Activated T-cell treated with anti-CD3 and anti-CD28 coated beads, Interleukin-2, amount 50 U/mL, for 72 hours (primary cell): ENCODE measurements around the gene EPS15. TPM values are rescaled to one million over a fixed set of nuclear protein-coding genes. Genes with fewer than 3 reads are reported as not detected.
"Not testable (repeated sequence)": the region's sequence is repeated elsewhere in the genome, so short reads cannot be mapped to it uniquely, and the experiment has no call there.

Experiments used
- ATAC-seq, 2 donors: fragments of 150-1000 bp; cut with Tn5 transposase; replicated peaks in 1 of 2; 2 replicates each; pipeline ENCODE4 v1.10.0; 2021; ENCODE audit warnings: moderate library complexity in 2 of 2, mild to moderate bottlenecking in 1 of 2
- DNase-seq, 2 donors: peaks; one replicate each; pipeline ENCODE4 v3.0.0; 2021 to 2022; ENCODE audit warnings: mixed read lengths in 1 of 2
- H3K27ac Mint-ChIP-seq: one replicate; pipeline ENCODE4 v1.8.0; 2022; ENCODE audit warnings: mild to moderate bottlenecking, moderate library complexity, mixed read lengths
- H3K27me3 Mint-ChIP-seq: one replicate; pipeline ENCODE4 v1.8.0; 2022; ENCODE audit warnings: low read depth, mixed read lengths
- H3K36me3 Mint-ChIP-seq, 2 donors: one replicate each; pipeline ENCODE4 v1.8.0; 2022; ENCODE audit warnings: mixed read lengths in 2 of 2, mild to moderate bottlenecking in 1 of 2; ENCODE audit not compliant: insufficient read depth in 2 of 2
- H3K4me1 Mint-ChIP-seq: one replicate; pipeline ENCODE4 v1.8.0; 2022; ENCODE audit warnings: low read depth, mixed read lengths
- H3K4me3 Mint-ChIP-seq, 2 donors: one replicate each; pipeline ENCODE4 v1.8.0; 2022; ENCODE audit warnings: mild to moderate bottlenecking in 2 of 2, mixed read lengths in 2 of 2, moderate library complexity in 2 of 2
- H3K9me3 Mint-ChIP-seq, 2 donors: one replicate each; pipeline ENCODE4 v1.8.0; 2022; ENCODE audit warnings: mixed read lengths in 2 of 2
- total RNA-seq, 2 donors: library from RNA; stranded (reverse); gene quantifications; one replicate each; pipeline ENCODE4 v1.2.3, GENCODE V29; 2022

The EPS15 gene
- total RNA-seq, 2 donors from 2014 or later, result 78.0 to 84.0 TPM

GRCh38 chr1:51469518-51469917, 49.5 kb downstream of the EPS15 start:
- Mint-ChIP-seq H3K4me3 (no peak overlapping the region), H3K27me3 (no peaks in the 10 kb centered on the region), H3K36me3 (peaks cover 0 to 7% of the 10 kb centered on the region in 2 donors), H3K9me3 (no peaks in the 10 kb centered on the region), H3K27ac (no peak overlapping the region), H3K4me1 (peaks cover 10% of the 10 kb centered on the region)
- no peak for DNase-seq
- no peak for ATAC-seq

DNA sequence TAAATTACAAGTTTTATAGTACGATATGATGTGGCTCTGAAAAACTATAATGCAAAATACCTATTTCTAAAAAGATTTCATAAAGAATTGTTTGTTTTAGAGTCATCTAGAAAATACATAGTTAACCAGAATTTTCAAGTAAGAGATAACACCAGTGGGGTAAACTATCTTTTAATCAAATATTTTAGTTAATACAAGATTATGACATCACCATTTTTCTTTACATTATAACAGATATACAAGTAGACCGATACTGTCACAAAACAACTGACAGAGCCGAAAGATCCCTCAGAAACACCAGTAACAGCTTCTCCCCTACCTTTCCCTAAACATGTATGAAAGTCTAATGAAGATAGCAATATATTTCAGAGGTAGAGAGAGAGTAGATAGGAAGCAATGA, 54.2 kb downstream of the EPS15 start:
- no peak overlapping the region for H3K27ac Mint-ChIP-seq
- H3K9me3 Mint-ChIP-seq, result no peaks in the 10 kb centered on the region
- no peaks in the 10 kb centered on the region for H3K27me3 Mint-ChIP-seq
- H3K36me3 Mint-ChIP-seq, result peaks cover 3 to 10% of the 10 kb centered on the region in 2 donors
- DNase-seq (no peak), ATAC-seq (no peak)
- peaks cover 8% of the 10 kb centered on the region for H3K4me1 Mint-ChIP-seq
- no peak overlapping the region for H3K4me3 Mint-ChIP-seq

- Mint-ChIP-seq H3K27me3 (no peaks in the 10 kb centered on the region), H3K4me3 (no peak overlapping the region), H3K27ac (no peak overlapping the region), H3K36me3 (peaks cover 3 to 11% of the 10 kb centered on the region in 2 donors), H3K9me3 (no peaks in the 10 kb centered on the region), H3K4me1 (peaks cover 5% of the 10 kb centered on the region)
- DNase-seq (no peak), ATAC-seq (no peak)
Measured at GRCh38 chr1:51463561-51463960, 55.5 kb downstream of the EPS15 start.

GRCh38 chr1:51462289-51462688, 56.8 kb downstream of the EPS15 start:
- Mint-ChIP-seq H3K27ac (peak overlapping the region; percentile 60), H3K36me3 (peaks cover 5 to 11% of the 10 kb centered on the region in 2 donors)
- H3K9me3 Mint-ChIP-seq, H3K4me1 Mint-ChIP-seq, H3K27me3 Mint-ChIP-seq, DNase-seq, ATAC-seq, H3K4me3 Mint-ChIP-seq: not testable (repeated sequence)

DNA sequence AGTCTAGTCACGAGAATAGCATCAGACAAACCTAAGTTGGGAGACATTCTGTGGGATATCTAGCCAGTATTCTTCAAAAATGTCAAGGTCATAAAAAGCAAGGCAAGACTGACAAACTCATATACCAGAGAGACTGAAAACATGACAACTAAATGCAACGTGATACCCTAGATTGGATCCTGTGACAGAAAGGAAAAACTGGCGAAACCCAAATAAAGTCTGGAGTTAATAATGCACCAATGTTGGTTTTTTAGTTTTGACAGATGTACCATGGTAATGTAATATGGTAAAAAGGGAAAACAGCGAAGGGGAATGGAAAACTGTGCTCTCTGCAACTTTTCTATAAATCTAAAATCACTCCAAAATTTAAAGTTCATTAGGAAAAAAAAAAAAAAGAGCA, 64.5 kb downstream of the EPS15 start:
- no peak overlapping the region for H3K27ac Mint-ChIP-seq
- H3K4me1 Mint-ChIP-seq, result no peaks in the 10 kb centered on the region
- ATAC-seq (no peak), DNase-seq (no peak)
- no peak overlapping the region for H3K4me3 Mint-ChIP-seq
- peaks cover 2 to 4% of the 10 kb centered on the region in 2 donors for H3K36me3 Mint-ChIP-seq
- H3K9me3 Mint-ChIP-seq, result no peaks in the 10 kb centered on the region
- no peaks in the 10 kb centered on the region for H3K27me3 Mint-ChIP-seq

DNA sequence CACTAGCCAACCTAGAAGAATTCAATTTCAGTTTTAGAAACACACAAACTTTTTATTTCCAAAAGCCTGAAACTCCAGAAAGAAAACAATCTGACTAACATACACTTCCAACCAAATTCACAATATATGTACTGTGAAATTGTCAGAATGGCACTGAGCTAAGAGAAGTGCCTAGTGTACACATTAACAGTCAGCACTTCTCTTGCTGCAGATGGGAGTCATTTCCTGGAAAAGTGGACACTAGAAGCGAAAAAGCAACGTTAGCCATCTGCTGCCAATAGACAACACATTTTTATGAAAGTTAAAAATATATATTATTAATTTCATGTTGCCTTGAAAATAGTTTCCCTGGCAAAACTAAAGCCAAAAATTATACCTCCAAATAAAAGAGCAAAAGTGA, 66.1 kb downstream of the EPS15 start:
- ATAC-seq, result no peak
- peaks cover 1 to 5% of the 10 kb centered on the region in 2 donors for H3K36me3 Mint-ChIP-seq

GRCh38 chr1:51448844-51449454, 70.1 kb downstream of the EPS15 start:
- DNase-seq, ATAC-seq, H3K4me3 Mint-ChIP-seq, H3K27ac Mint-ChIP-seq, H3K27me3 Mint-ChIP-seq, H3K9me3 Mint-ChIP-seq: not testable (repeated sequence)
- Mint-ChIP-seq H3K36me3 (peaks cover under 1 to 11% of the 10 kb centered on the region in 2 donors), H3K4me1 (peaks cover 24% of the 10 kb centered on the region)

More for the DNA sequence above, 66.1 kb downstream of the EPS15 start:
- Mint-ChIP-seq H3K4me1 (no peaks in the 10 kb centered on the region), H3K4me3 (no peak overlapping the region), H3K27me3 (no peaks in the 10 kb centered on the region), H3K9me3 (no peaks in the 10 kb centered on the region), H3K27ac (no peak overlapping the region)
- DNase-seq, result no peak

DNA sequence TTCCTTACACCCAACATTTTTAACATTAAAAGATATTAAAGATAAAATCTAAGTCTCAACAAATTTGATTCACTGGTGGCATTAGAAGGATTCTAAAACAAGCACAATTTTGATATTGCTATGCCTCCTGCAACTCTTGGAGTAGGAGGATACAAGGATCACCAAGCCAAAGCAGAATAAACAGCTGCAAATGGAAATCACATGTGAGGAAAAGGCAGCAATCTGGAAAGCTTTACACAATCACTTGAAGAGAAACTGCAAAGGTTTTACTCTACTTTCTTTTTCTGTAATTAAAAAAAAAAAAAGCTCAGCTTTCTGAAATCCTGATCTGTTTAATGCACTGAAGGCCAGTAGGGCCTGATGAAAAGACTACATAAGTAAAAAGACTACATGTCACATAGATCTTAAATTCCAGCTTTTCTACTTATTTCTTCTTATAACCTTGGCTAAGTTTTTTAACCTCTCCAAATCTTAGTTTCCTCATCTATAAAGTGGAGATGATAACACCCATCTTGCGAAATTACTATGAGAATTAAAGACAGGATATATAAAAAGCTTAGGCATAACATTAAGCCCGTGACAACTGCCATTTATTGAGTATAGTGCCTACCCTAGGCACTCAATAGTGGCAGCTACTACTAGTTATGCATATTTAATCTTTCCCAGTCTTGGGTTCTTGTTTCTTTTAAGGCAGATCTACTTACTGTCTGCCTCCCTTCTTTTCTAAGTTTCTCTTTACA, 73.5 kb downstream of the EPS15 start:
- Mint-ChIP-seq H3K9me3 (no peaks in the 10 kb centered on the region), H3K27ac (no peak overlapping the region), H3K27me3 (no peaks in the 10 kb centered on the region), H3K36me3 (peaks cover 2 to 12% of the 10 kb centered on the region in 2 donors), H3K4me3 (no peak overlapping the region), H3K4me1 (peaks cover 43% of the 10 kb centered on the region)
- DNase-seq (no peak), ATAC-seq (no peak)

DNA sequence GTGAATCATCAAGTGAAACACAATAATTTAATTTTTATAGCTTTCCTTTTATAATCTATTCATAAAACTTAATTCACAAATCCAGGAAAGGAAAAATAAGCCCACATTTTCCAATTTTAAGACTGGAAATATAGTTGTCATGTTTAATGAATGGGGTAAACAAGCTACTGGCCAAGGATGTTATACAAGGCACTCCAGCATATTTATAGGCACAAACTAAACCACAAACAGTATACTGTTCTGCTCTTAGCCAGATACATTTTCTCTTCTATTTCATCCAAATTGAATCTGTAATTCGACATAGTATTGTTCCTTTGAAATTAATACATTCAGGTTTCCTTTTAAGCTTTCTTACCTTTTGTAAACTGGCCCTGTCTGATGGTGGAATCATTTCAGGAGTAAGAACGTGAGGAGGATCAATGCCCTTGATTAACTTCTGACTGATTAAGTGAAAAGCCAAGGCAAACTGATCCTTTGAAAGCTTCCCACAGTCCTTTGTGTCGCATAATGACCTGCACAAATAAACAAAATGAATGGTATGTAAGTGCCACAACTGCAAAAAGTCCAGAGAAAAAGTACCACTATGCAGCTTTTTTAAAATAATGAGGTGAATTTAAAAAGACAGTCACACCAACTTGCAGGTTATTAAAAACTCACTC, 74.4 kb downstream of the EPS15 start:
- Mint-ChIP-seq H3K27me3 (no peaks in the 10 kb centered on the region), H3K27ac (peak overlapping the region; percentile 81), H3K36me3 (peaks cover 2 to 13% of the 10 kb centered on the region in 2 donors), H3K4me3 (peak overlapping the region in 1 of 2 donors; percentile 34), H3K4me1 (peaks cover 43% of the 10 kb centered on the region), H3K9me3 (no peaks in the 10 kb centered on the region)
- DNase-seq, result no peak
- peak in 1 of 2 donors; percentile 47 for ATAC-seq

DNA sequence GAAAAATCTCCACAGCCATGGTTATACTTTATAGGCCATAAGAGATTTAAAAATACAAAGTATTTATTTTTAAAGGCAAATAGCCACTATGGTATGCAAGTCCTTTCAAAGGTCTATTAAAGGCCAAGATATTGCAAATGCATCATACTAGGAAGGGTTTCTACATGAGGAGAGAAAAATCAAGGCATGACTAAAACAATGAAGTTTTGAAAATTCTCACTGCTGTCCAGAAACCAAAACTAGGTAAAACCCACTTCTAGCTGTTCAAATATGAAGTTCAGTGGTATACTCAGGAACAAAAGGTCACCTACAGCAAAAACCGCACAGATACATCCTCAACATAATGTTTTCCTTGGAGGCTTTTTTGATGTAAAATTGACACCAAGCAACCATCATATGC, 75.0 kb downstream of the EPS15 start:
- peaks cover 47% of the 10 kb centered on the region for H3K4me1 Mint-ChIP-seq
- peak overlapping the region; percentile 60 for H3K27ac Mint-ChIP-seq
- peaks cover 2 to 11% of the 10 kb centered on the region in 2 donors for H3K36me3 Mint-ChIP-seq
- ATAC-seq, result peak; percentile 62 to 78
- H3K9me3 Mint-ChIP-seq, result no peaks in the 10 kb centered on the region
- peak overlapping the region in 1 of 2 donors; percentile 20 for H3K4me3 Mint-ChIP-seq
- no peaks in the 10 kb centered on the region for H3K27me3 Mint-ChIP-seq
- no peak for DNase-seq

GRCh38 chr1:51443555-51443954, 75.5 kb downstream of the EPS15 start:
- no peaks in the 10 kb centered on the region for H3K9me3 Mint-ChIP-seq
- H3K36me3 Mint-ChIP-seq, result peaks cover 2 to 10% of the 10 kb centered on the region in 2 donors
- ATAC-seq, result no peak

DNA sequence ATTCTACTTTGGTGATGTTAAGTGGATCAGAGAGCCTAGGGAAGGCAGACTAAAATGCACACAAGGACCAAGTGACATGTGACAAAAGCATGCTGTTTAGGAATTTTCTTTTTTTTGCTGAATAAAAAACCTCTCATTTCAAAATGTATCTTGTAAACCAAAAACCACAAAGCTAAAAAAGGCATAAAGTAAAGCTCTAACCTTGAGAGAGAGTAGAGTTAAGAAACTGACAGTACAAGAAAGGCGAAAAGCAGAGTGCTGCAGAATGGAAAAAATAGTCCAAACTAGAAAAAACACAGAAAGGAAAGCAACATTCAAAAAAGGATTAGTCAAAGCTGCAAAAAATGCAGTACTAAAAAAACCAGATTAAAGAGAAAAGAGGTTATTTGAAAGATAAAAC, 76.5 kb downstream of the EPS15 start:
- DNase-seq, result no peak
- Mint-ChIP-seq H3K4me3 (peak overlapping the region in 1 of 2 donors; percentile 34), H3K27ac (peak overlapping the region; percentile 55), H3K27me3 (no peaks in the 10 kb centered on the region), H3K36me3 (peaks cover 2 to 8% of the 10 kb centered on the region in 2 donors), H3K4me1 (peaks cover 52% of the 10 kb centered on the region), H3K9me3 (no peaks in the 10 kb centered on the region)
- no peak for ATAC-seq

More at GRCh38 chr1:51443555-51443954, 75.5 kb downstream of the EPS15 start:
- Mint-ChIP-seq H3K27ac (peak overlapping the region; percentile 60), H3K4me3 (no peak overlapping the region), H3K4me1 (peaks cover 52% of the 10 kb centered on the region), H3K27me3 (no peaks in the 10 kb centered on the region)
- DNase-seq, result no peak

- Mint-ChIP-seq H3K36me3 (peaks cover 2 to 8% of the 10 kb centered on the region in 2 donors), H3K4me1 (peaks cover 47% of the 10 kb centered on the region), H3K9me3 (no peaks in the 10 kb centered on the region), H3K4me3 (peak overlapping the region in 1 of 2 donors; percentile 34), H3K27me3 (no peaks in the 10 kb centered on the region), H3K27ac (peak overlapping the region; percentile 55)
- no peak for DNase-seq
- no peak for ATAC-seq
Measured at GRCh38 chr1:51442198-51442597, 76.9 kb downstream of the EPS15 start.
